Activated B cell treated with CpG ODN at 0.5 μM for 24 hours (primary cell): ENCODE measurements around the gene GRIN2C. TPM values are rescaled to one million over a fixed set of nuclear protein-coding genes. Genes with fewer than 3 reads are reported as not detected.

Source experiments
- ATAC-seq: fragments of 200-7000 bp; cut with Tn5 transposase; one replicate; pipeline ENCODE4 v1.10.0; 2021; ENCODE audit warnings: low read depth, mild to moderate bottlenecking, moderate library complexity
- CTCF ChIA-PET: fragments of 350-600 bp; sonication (Branson Sonifier 250); formaldehyde crosslinking; loops from one replicate; lab custom pipeline; 2021; ENCODE audit warnings: antibody characterized with exemption; lab: Charles Lee
- POLR2A ChIA-PET: fragments of 350-600 bp; sonication (Branson Sonifier 250); formaldehyde crosslinking; loops from one replicate; lab custom pipeline; 2021; ENCODE audit warnings: antibody characterized with exemption; lab: Charles Lee
- DNase-seq: peaks from one replicate; pipeline ENCODE4 v3.0.0; 2022
- H3K27ac Mint-ChIP-seq: one replicate; pipeline ENCODE4 v1.8.0; 2020; ENCODE audit warnings: mixed read lengths
- H3K27me3 Mint-ChIP-seq: one replicate; pipeline ENCODE4 v1.8.0; 2021; ENCODE audit warnings: mixed read lengths
- H3K36me3 Mint-ChIP-seq: one replicate; pipeline ENCODE4 v1.8.0; 2021; ENCODE audit warnings: low read depth, mixed read lengths
- H3K4me1 Mint-ChIP-seq: one replicate; pipeline ENCODE4 v1.8.0; 2021; ENCODE audit warnings: mixed read lengths
- H3K4me3 Mint-ChIP-seq: one replicate; pipeline ENCODE4 v1.8.0; 2020; ENCODE audit warnings: mild to moderate bottlenecking, mixed read lengths
- H3K9me3 Mint-ChIP-seq: one replicate; pipeline ENCODE4 v1.8.0; 2020; ENCODE audit warnings: mixed read lengths
- CTCF ChIP-seq: fragments of 200-600 bp; IDR thresholded peaks from one replicate; pipeline ENCODE4 v1.8.0; 2022; ENCODE audit warnings: antibody characterized with exemption, mild to moderate bottlenecking
- intact Hi-C: fragments of 100-400 bp; cut with micrococcal nuclease; formaldehyde crosslinking; loops from one replicate; pipeline ENCODE4 v1.15.1; 2024
- total RNA-seq: library from RNA; stranded (reverse); gene quantifications from 2 replicates; pipeline ENCODE4 v1.2.3, GENCODE V29; 2022

GRIN2C gene
- total RNA-seq, 1 donor from 2014 or later, result not detected

DNA sequence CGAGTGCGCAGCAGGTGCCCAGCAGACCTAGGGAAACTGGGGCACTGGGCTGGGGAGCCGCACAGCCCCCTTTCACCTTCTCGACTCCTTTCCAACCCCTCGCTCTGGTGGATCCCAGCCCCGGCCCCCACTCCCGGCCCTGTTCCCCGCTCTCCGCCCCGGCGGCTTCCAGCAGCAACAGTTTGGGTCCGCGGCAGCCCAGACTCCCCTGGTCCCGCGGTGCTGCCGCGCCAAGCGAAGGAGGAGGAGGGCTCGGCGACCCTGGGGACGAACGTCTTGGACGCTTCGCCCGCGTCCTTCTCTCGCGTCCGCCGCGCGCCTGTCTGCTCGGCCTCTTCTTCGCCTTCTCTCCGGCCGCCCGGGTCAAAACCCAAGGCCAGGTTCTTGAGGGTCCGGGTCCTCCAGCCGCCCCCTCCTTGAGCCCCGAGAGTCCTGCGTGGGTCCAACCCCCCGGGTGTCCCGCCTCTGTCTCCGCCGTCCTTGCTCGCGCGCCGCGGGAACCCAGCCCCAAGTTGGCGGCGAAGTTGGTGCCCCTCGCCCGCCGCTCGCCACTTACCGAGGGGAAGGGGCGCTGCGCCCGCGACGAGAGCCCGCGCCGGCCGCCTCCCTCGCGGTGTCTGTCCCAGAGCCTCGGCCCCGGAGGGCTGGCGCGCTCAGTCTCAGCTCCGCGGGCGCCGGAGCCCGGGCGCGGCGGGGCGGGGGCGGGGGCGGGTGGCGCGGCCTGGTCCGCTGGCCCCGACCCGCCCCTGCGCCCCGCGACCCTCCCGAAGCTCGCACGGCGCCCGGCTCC lies 1.4 kb upstream of the GRIN2C start:
- no peak for ATAC-seq

GRCh38 chr17:74860229-74860871 lies 665 bp upstream of the GRIN2C start:
- CTCF ChIA-PET, result interaction anchor here (1.4 to 8.1 kb wide), 3 partner anchors 18 to 115 kb away, joined by 4 to 95 read pairs (median 31); no protein-coding TSS in a partner anchor
- Mint-ChIP-seq H3K9me3 (no peaks in the 10 kb centered on the region), H3K36me3 (no peaks in the 10 kb centered on the region), H3K27ac (no peak overlapping the region), H3K4me3 (peak overlapping the region; percentile 59), H3K27me3 (peaks cover 41% of the 10 kb centered on the region), H3K4me1 (peaks cover 32% of the 10 kb centered on the region)
- DNase-seq (peak; percentile 47), ATAC-seq (peak; percentile 56)
- POLR2A ChIA-PET, result interaction anchor here (0.7 to 4.7 kb wide), 2 partner anchors 13 to 304 kb away, joined by 5 to 28 read pairs; partner anchors contain the start of gene FDXR
- TF ChIP-seq CTCF, result no peak
- intact Hi-C loops, result loop anchor here (2.0 to 5.0 kb wide), 2 partner anchors 20 to 293 kb away; partner anchors contain the start of gene CD300H

More for the DNA sequence above, 1.4 kb upstream of the GRIN2C start:
- H3K36me3 Mint-ChIP-seq, result no peaks in the 10 kb centered on the region
- peak overlapping the region; percentile 59 for H3K4me3 Mint-ChIP-seq
- H3K27ac Mint-ChIP-seq, result no peak overlapping the region
- CTCF ChIA-PET, result interaction anchor here (0.8 to 8.1 kb wide), 7 partner anchors 12 to 123 kb away, joined by 3 to 95 read pairs (median 6); partner anchors contain the start of genes FDXR and NAT9
- POLR2A ChIA-PET, result interaction anchor here (0.6 to 4.7 kb wide), 3 partner anchors 12 to 303 kb away, joined by 4 to 28 read pairs (median 5); partner anchors contain the start of gene FDXR
- peaks cover 32% of the 10 kb centered on the region for H3K4me1 Mint-ChIP-seq
- no peak for DNase-seq
- peaks cover 34% of the 10 kb centered on the region for H3K27me3 Mint-ChIP-seq
- no peaks in the 10 kb centered on the region for H3K9me3 Mint-ChIP-seq
- TF ChIP-seq CTCF, result no peak
- intact Hi-C loops, result loop anchor here (2.0 to 5.0 kb wide), 2 partner anchors 20 to 294 kb away; partner anchors contain the start of gene CD300H

DNA sequence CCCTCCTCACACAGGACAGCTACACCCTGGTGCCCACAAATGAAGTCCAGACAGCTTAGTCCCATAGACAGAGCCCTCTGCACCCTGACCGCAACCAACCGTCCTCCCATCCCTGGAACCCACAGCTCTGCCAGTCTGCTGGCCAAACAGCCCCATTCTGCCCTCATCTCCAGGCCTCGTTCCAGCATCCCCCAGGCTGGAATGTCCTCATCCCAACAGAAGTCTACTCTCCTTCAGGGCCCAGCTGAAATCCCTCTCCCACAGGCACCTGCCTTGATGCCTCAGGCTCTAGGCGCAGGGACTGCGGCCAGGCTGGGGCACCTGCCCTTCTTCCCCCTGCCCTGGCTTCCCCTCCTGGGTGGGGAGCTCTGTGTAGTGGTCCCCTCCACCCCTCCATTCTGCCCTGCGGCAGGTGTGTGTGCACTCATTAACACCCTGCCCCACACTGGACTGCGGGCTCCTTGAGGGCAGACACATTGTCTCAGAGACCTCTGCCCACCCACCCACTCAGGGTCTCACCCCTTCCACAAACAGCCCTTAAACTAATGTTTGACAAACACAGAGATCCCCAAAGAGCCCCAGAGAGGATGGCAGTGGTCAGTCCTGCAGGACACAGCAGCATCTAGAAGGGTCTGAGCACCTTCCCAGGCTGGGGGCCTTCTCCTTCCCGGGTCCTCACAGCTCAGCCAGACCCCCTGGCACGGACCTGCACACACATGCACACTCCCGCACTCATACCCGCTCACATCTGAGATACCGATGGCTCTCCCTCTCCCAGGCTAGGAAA lies 820 bp downstream of the GRIN2C start:
- H3K27me3 Mint-ChIP-seq, result peaks cover 56% of the 10 kb centered on the region
- no peak for TF ChIP-seq CTCF

GRCh38 chr17:74857191-74857590 lies 2.5 kb downstream of the GRIN2C start:
- DNase-seq (no peak), ATAC-seq (no peak)
- intact Hi-C loops, result no loop called here
- Mint-ChIP-seq H3K4me1 (peaks cover 31% of the 10 kb centered on the region), H3K27me3 (peaks cover 66% of the 10 kb centered on the region), H3K27ac (no peak overlapping the region), H3K4me3 (no peak overlapping the region), H3K36me3 (no peaks in the 10 kb centered on the region), H3K9me3 (no peaks in the 10 kb centered on the region)
- CTCF ChIA-PET, result no interaction called here
- no peak for TF ChIP-seq CTCF
- POLR2A ChIA-PET, result interaction anchor here (1.7 kb wide), 1 partner anchor 16 kb away, joined by 6 read pairs; the partner anchor contains the start of gene FDXR

More for the DNA sequence above, 820 bp downstream of the GRIN2C start:
- Mint-ChIP-seq H3K4me3 (peak overlapping the region; percentile 56), H3K36me3 (no peaks in the 10 kb centered on the region), H3K9me3 (no peaks in the 10 kb centered on the region), H3K27ac (no peak overlapping the region), H3K4me1 (peaks cover 28% of the 10 kb centered on the region)
- ChIA-PET POLR2A (interaction anchor here (0.6 to 1.7 kb wide), 2 partner anchors 14 to 118 kb away, joined by 6 read pairs; partner anchors contain the start of gene FDXR), CTCF (interaction anchor here (0.9 to 1.0 kb wide), 2 partner anchors 8 to 67 kb away, joined by 3 read pairs; no protein-coding TSS in a partner anchor)
- ATAC-seq (no peak), DNase-seq (no peak)
- intact Hi-C loops, result no loop called here
